Measurements from ENCODE around the gene CD53. TPM values are rescaled to one million over a fixed set of nuclear protein-coding genes. Genes with fewer than 3 reads are reported as not detected.
A peak's percentile ranks its signal among the peaks of the same experiment; 100 is the strongest.

Gene CD53
- total and polyA plus RNA-seq, 9 of the 15 experiments (the other 6 are each of a cell fraction or from before 2014, with no cell fraction given): 63.5 to 220 (median 131) TPM

DNA sequence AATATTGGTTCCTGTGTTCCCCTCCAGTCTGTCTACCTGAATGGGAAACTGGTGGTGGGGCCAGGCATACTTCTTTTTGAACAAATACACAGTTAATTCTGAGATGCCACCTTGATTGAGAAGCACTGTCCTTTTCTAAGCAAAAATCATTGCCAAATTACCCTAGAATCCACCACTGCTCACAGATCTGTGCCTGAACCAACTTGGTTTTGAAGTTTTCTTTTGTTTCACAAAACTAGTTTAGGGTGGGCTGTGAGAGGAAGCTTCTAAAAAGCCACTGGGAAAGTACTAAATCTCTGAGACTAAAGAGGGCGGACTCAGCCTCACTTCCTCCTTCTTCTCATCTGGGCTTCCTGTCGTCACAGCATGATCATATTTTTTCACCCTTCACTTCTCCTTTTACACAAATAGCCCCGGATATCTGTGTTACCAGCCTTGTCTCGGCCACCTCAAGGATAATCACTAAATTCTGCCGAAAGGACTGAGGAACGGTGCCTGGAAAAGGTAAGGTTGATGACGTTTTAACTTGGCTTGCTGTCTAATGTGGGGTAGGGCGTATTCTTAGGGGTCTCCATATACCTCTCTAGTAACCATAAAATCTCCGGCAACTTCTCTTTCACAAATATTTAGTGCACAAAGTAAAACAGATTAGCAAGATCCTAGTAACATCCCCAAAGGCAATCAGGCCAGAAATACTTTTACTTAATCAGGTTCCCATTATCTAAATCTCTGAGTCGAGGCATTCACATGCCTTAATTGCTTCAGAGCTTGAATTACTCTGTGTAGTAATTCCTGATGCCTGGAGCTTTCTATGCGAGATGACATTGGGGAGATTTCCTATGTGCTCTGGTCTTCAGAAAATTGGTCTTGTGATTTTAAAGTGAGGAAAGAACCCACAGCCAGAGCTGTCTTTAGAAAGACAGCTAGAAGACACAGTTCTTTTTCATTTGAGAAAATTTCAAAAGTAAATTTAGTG, at the start of gene CD53 (continued):
- TF ChIP-seq POLR2H (tag; IDR thresholded peaks at IDR 0.05; ENCODE audit: low read depth) (peak; percentile 80), CHD2 (IDR thresholded peaks at IDR 0.05; ENCODE audit: low read depth, low read length) (no peak), TEAD4 (IDR thresholded peaks at IDR 0.05; ENCODE audit: low read length) (peak; percentile 55; the same call in 1 of the 2 replicates), TEAD4 (CRISPR knock-in tag; IDR thresholded peaks at IDR 0.05; ENCODE audit: borderline replicate concordance) (no peak), ERF (CRISPR knock-in tag; IDR thresholded peaks at IDR 0.05) (0 out of 2 replicates have a peak, but pooled peaks have one; percentile 15), ATF7 (IDR thresholded peaks at IDR 0.05) (peak; percentile 51), NFYB (IDR thresholded peaks at IDR 0.05; ENCODE audit: extremely low read depth, insufficient read length) (no peak), MTA3 (IDR thresholded peaks at IDR 0.05; ENCODE audit: borderline replicate concordance) (peak; percentile 64)
- TF ChIP-seq, protein P1, sequence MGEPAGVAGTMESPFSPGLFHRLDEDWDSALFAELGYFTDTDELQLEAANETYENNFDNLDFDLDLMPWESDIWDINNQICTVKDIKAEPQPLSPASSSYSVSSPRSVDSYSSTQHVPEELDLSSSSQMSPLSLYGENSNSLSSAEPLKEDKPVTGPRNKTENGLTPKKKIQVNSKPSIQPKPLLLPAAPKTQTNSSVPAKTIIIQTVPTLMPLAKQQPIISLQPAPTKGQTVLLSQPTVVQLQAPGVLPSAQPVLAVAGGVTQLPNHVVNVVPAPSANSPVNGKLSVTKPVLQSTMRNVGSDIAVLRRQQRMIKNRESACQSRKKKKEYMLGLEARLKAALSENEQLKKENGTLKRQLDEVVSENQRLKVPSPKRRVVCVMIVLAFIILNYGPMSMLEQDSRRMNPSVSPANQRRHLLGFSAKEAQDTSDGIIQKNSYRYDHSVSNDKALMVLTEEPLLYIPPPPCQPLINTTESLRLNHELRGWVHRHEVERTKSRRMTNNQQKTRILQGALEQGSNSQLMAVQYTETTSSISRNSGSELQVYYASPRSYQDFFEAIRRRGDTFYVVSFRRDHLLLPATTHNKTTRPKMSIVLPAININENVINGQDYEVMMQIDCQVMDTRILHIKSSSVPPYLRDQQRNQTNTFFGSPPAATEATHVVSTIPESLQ (CRISPR knock-in tag; IDR thresholded peaks at IDR 0.05): no peak
- TF ChIP-seq, protein P2, sequence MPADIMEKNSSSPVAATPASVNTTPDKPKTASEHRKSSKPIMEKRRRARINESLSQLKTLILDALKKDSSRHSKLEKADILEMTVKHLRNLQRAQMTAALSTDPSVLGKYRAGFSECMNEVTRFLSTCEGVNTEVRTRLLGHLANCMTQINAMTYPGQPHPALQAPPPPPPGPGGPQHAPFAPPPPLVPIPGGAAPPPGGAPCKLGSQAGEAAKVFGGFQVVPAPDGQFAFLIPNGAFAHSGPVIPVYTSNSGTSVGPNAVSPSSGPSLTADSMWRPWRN (IDR thresholded peaks at IDR 0.05; ENCODE audit: low read depth): 0 out of 2 replicates have a peak, but pooled peaks have one; percentile 13

Measured in K562 (cell line).